ENCODE measurements around the gene RAP1B.
"Not testable (repeated sequence)": the region's sequence is repeated elsewhere in the genome, so short reads cannot be mapped to it uniquely, and the experiment has no call there.

Gene RAP1B

DNA sequence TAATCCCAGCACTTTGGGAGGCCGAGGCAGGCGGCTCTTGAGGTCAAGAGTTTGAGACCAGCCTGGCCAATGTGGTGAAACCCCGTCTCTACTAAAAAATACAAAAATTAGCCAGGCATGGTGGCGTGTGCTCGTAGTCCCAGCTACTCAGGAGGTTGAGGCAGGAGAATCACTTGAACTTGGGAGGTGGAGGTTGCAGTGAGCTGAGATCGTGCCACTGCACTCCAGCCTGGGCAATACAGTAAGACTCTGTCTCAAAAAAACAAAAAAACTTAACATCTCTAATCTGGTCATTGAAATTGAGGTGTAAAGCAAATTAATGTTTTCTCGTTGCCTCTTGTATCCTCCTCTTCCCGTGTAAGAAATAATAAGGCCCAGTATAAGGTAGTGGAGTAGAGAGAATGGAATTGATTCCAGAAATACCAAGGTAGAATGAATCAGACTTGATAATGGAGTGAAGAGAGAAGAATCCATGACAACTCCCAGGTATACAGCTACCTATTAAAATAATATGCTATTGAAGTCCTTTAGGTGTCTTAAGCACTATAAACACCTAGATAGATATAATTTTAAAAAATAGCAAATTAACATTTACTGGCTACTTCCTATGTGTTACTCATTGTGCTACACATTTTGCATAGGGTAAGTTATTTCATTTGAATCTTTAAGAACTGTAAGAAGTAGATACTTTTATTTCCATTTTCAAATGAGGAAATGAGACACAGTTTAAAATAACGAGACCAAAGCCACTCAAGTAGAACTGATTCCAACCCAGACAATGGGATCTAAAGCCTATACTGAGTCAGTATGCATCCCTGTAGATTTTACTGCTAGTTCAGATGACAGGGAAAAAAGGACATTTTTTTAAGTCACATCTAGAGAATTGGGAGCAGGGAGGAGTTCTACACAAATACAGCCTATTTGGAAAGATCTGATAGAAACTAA lies 23.2 kb downstream of the RAP1B start:
- H3K27ac ChIP-seq (ENCODE audit: low read depth, low read length): no peak overlapping the region

GRCh38 chr12:68636268-68636667 lies 25.6 kb downstream of the RAP1B start:
- no peaks in the 10 kb centered on the region for H3K36me3 ChIP-seq (ENCODE audit: insufficient read depth, low read length)
- H3K27me3 ChIP-seq (ENCODE audit: insufficient read depth, low read length): no peaks in the 10 kb centered on the region
- H2AFZ ChIP-seq (ENCODE audit: low read length, unreplicated experiment): no peak overlapping the region
- peaks cover 99% of the 10 kb centered on the region for H3K79me2 ChIP-seq (ENCODE audit: control insufficient read depth, insufficient read depth, low read length, unreplicated experiment)
- H3K4me3 ChIP-seq (ENCODE audit: low read depth, low read length): no peak overlapping the region
- no peak overlapping the region for H3K27ac ChIP-seq (ENCODE audit: low read depth, low read length)
- H3K4me1 ChIP-seq (ENCODE audit: control insufficient read depth, insufficient read depth, low read length, unreplicated experiment): peaks cover 36% of the 10 kb centered on the region

More for the DNA sequence above, 23.2 kb downstream of the RAP1B start:
- H3K4me3 ChIP-seq (ENCODE audit: low read depth, low read length): no peak overlapping the region
- H2AFZ ChIP-seq (ENCODE audit: low read length, unreplicated experiment): no peak overlapping the region
- no peaks in the 10 kb centered on the region for H3K27me3 ChIP-seq (ENCODE audit: insufficient read depth, low read length)
- peaks cover 42% of the 10 kb centered on the region for H3K4me1 ChIP-seq (ENCODE audit: control insufficient read depth, insufficient read depth, low read length, unreplicated experiment)
- H3K36me3 ChIP-seq (ENCODE audit: insufficient read depth, low read length): no peaks in the 10 kb centered on the region
- peaks cover 97% of the 10 kb centered on the region for H3K79me2 ChIP-seq (ENCODE audit: control insufficient read depth, insufficient read depth, low read length, unreplicated experiment)

GRCh38 chr12:68637439-68637838 lies 26.7 kb downstream of the RAP1B start:
- H3K4me1 ChIP-seq (ENCODE audit: control insufficient read depth, insufficient read depth, low read length, unreplicated experiment): peaks cover 29% of the 10 kb centered on the region
- H3K36me3 ChIP-seq (ENCODE audit: insufficient read depth, low read length); H3K27ac ChIP-seq (ENCODE audit: low read depth, low read length); H3K27me3 ChIP-seq (ENCODE audit: insufficient read depth, low read length); H2AFZ ChIP-seq (ENCODE audit: low read length, unreplicated experiment); H3K4me3 ChIP-seq (ENCODE audit: low read depth, low read length): not testable (repeated sequence)
- H3K79me2 ChIP-seq (ENCODE audit: control insufficient read depth, insufficient read depth, low read length, unreplicated experiment): peaks cover 99% of the 10 kb centered on the region

DNA sequence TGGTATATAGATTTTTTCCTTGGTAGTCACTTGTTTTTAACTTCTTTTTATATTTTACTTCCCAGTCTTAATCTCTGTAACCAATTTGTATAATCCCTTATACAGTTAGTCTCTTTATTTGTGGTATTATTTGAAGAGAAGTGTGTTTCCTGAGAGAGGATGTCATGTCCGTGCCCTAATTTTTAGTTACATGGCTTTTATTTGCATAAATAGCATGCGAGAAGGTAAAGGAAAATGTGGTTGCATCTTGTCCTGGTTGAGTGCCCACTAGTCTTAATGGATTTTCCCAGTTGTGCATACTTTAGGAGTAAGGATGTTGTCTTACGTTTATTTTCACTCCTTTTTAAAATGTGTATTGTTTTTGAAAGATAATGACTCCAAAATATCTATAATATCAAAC lies 27.5 kb downstream of the RAP1B start:
- Histone ChIP-seq H3K79me2 (ENCODE audit: control insufficient read depth, insufficient read depth, low read length, unreplicated experiment) (peaks cover 99% of the 10 kb centered on the region), H2AFZ (ENCODE audit: low read length, unreplicated experiment) (no peak overlapping the region), H3K36me3 (ENCODE audit: insufficient read depth, low read length) (no peaks in the 10 kb centered on the region), H3K27ac (ENCODE audit: low read depth, low read length) (no peak overlapping the region), H3K4me3 (ENCODE audit: low read depth, low read length) (no peak overlapping the region), H3K27me3 (ENCODE audit: insufficient read depth, low read length) (no peaks in the 10 kb centered on the region), H3K4me1 (ENCODE audit: control insufficient read depth, insufficient read depth, low read length, unreplicated experiment) (peaks cover 29% of the 10 kb centered on the region)

GRCh38 chr12:68638721-68639395 lies 28.2 kb downstream of the RAP1B start:
- Histone ChIP-seq H2AFZ (ENCODE audit: low read length, unreplicated experiment) (no peak overlapping the region), H3K4me1 (ENCODE audit: control insufficient read depth, insufficient read depth, low read length, unreplicated experiment) (peaks cover 28% of the 10 kb centered on the region), H3K27ac (ENCODE audit: low read depth, low read length) (no peak overlapping the region), H3K36me3 (ENCODE audit: insufficient read depth, low read length) (no peaks in the 10 kb centered on the region), H3K27me3 (ENCODE audit: insufficient read depth, low read length) (no peaks in the 10 kb centered on the region), H3K79me2 (ENCODE audit: control insufficient read depth, insufficient read depth, low read length, unreplicated experiment) (peaks cover 97% of the 10 kb centered on the region), H3K4me3 (ENCODE audit: low read depth, low read length) (no peak overlapping the region)

- peaks cover 97% of the 10 kb centered on the region for H3K79me2 ChIP-seq (ENCODE audit: control insufficient read depth, insufficient read depth, low read length, unreplicated experiment)
- no peak overlapping the region for H3K27ac ChIP-seq (ENCODE audit: low read depth, low read length)
- H3K4me3 ChIP-seq (ENCODE audit: low read depth, low read length): no peak overlapping the region
- H3K4me1 ChIP-seq (ENCODE audit: control insufficient read depth, insufficient read depth, low read length, unreplicated experiment): peaks cover 23% of the 10 kb centered on the region
- no peaks in the 10 kb centered on the region for H3K36me3 ChIP-seq (ENCODE audit: insufficient read depth, low read length)
- no peaks in the 10 kb centered on the region for H3K27me3 ChIP-seq (ENCODE audit: insufficient read depth, low read length)
- no peak overlapping the region for H2AFZ ChIP-seq (ENCODE audit: low read length, unreplicated experiment)
Observed at GRCh38 chr12:68639396-68639767, 28.7 kb downstream of the RAP1B start.

DNA sequence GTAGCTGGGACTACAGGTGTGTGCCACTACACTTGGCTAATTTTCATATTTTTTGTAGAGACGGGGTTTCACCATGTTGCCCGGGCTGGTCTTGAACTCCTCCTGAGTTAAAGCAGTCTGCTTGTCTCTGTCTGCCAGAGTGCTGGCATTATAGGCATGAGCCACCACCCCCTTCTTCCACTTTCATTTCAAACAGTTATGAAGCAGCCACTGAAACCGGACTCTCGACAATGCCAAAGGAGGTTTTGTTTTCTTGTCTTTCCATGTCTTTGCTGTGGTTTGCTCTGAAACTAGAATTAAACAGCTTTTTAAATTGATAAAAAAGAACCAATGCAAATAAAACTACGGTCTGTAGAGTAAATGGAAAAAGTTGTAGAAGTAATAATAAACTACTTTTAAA lies 30.4 kb downstream of the RAP1B start:
- Histone ChIP-seq H3K36me3 (ENCODE audit: insufficient read depth, low read length) (no peaks in the 10 kb centered on the region), H2AFZ (ENCODE audit: low read length, unreplicated experiment) (no peak overlapping the region), H3K4me1 (ENCODE audit: control insufficient read depth, insufficient read depth, low read length, unreplicated experiment) (peaks cover 7% of the 10 kb centered on the region), H3K27me3 (ENCODE audit: insufficient read depth, low read length) (no peaks in the 10 kb centered on the region), H3K27ac (ENCODE audit: low read depth, low read length) (no peak overlapping the region), H3K79me2 (ENCODE audit: control insufficient read depth, insufficient read depth, low read length, unreplicated experiment) (peaks cover 95% of the 10 kb centered on the region), H3K4me3 (ENCODE audit: low read depth, low read length) (no peak overlapping the region)

- Histone ChIP-seq H3K27me3 (ENCODE audit: insufficient read depth, low read length) (no peaks in the 10 kb centered on the region), H3K4me1 (ENCODE audit: control insufficient read depth, insufficient read depth, low read length, unreplicated experiment) (no peaks in the 10 kb centered on the region), H3K36me3 (ENCODE audit: insufficient read depth, low read length) (peaks cover 15% of the 10 kb centered on the region; the same call in 1 of the 2 replicates), H2AFZ (ENCODE audit: low read length, unreplicated experiment) (no peak overlapping the region), H3K27ac (ENCODE audit: low read depth, low read length) (no peak overlapping the region), H3K79me2 (ENCODE audit: control insufficient read depth, insufficient read depth, low read length, unreplicated experiment) (peaks cover 80% of the 10 kb centered on the region), H3K4me3 (ENCODE audit: low read depth, low read length) (no peak overlapping the region)
Observed at GRCh38 chr12:68646484-68646883, 35.8 kb downstream of the RAP1B start.

GRCh38 chr12:68647507-68647906 lies 36.8 kb downstream of the RAP1B start:
- Histone ChIP-seq H3K36me3 (ENCODE audit: insufficient read depth, low read length) (peaks cover 17% of the 10 kb centered on the region; the same call in 1 of the 2 replicates), H3K4me3 (ENCODE audit: low read depth, low read length) (no peak overlapping the region), H3K4me1 (ENCODE audit: control insufficient read depth, insufficient read depth, low read length, unreplicated experiment) (no peaks in the 10 kb centered on the region), H2AFZ (ENCODE audit: low read length, unreplicated experiment) (no peak overlapping the region), H3K79me2 (ENCODE audit: control insufficient read depth, insufficient read depth, low read length, unreplicated experiment) (peaks cover 77% of the 10 kb centered on the region), H3K27me3 (ENCODE audit: insufficient read depth, low read length) (no peaks in the 10 kb centered on the region), H3K27ac (ENCODE audit: low read depth, low read length) (no peak overlapping the region)

GRCh38 chr12:68648179-68648578 lies 37.5 kb downstream of the RAP1B start:
- Histone ChIP-seq H3K27ac (ENCODE audit: low read depth, low read length) (no peak overlapping the region), H3K27me3 (ENCODE audit: insufficient read depth, low read length) (no peaks in the 10 kb centered on the region), H3K79me2 (ENCODE audit: control insufficient read depth, insufficient read depth, low read length, unreplicated experiment) (peaks cover 71% of the 10 kb centered on the region), H3K4me3 (ENCODE audit: low read depth, low read length) (no peak overlapping the region), H3K4me1 (ENCODE audit: control insufficient read depth, insufficient read depth, low read length, unreplicated experiment) (no peaks in the 10 kb centered on the region), H2AFZ (ENCODE audit: low read length, unreplicated experiment) (no peak overlapping the region), H3K36me3 (ENCODE audit: insufficient read depth, low read length) (peaks cover 17% of the 10 kb centered on the region)

Data from ACC112 (cell line).